GM10847 (cell line): ENCODE measurements around the gene SH2D3A.
A peak's percentile ranks its signal among the peaks of the same experiment; 100 is the strongest.

Source experiments
- POLR2A ChIP-seq: IDR thresholded peaks from 2 replicates; pipeline ENCODE4 v1.6.1; 2011; ENCODE audit not compliant: insufficient read length; ENCODE audit errors: extremely low read depth

SH2D3A gene

DNA sequence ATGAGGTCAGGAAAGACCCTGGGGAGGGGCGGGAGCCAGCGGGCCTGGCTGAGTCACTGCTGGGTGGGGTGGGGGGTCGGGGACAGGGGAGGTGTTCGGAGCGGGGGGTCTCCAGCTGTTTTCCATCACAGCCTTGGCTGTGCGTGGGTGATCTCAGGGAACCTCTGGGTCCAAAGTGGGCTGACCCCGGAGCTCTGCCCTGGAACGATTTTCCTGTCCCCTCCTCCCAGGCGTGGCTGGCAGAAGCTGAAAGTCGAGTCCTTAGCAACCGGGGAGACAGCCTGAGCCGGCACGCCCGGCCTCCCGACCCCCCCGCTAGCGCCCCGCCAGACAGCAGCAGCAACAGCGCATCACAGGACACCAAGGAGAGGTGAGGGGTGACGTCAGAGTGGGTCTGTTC lies 17.2 kb downstream of the SH2D3A start:
- no peak for TF ChIP-seq POLR2A

DNA sequence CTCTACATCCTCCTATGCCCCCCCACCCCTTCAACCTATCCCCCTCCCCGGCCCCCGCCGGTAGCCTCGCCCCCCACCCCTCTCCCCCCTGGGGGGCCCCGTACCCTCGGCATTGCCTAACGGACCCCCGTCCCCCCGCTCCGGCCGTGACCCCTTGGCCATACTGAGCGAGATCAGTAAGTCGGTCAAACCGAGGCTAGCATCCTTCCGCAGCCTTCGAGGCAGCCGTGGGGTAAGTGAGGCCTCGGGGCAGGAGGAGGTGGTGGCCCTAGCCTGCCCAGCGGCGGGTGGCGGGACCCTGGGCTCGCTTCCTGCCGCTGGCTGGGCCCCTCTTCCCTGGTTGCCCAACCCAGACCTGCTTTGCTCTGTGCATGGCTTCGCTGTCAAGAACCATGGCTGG lies 21.3 kb downstream of the SH2D3A start:
- no peak for TF ChIP-seq POLR2A

DNA sequence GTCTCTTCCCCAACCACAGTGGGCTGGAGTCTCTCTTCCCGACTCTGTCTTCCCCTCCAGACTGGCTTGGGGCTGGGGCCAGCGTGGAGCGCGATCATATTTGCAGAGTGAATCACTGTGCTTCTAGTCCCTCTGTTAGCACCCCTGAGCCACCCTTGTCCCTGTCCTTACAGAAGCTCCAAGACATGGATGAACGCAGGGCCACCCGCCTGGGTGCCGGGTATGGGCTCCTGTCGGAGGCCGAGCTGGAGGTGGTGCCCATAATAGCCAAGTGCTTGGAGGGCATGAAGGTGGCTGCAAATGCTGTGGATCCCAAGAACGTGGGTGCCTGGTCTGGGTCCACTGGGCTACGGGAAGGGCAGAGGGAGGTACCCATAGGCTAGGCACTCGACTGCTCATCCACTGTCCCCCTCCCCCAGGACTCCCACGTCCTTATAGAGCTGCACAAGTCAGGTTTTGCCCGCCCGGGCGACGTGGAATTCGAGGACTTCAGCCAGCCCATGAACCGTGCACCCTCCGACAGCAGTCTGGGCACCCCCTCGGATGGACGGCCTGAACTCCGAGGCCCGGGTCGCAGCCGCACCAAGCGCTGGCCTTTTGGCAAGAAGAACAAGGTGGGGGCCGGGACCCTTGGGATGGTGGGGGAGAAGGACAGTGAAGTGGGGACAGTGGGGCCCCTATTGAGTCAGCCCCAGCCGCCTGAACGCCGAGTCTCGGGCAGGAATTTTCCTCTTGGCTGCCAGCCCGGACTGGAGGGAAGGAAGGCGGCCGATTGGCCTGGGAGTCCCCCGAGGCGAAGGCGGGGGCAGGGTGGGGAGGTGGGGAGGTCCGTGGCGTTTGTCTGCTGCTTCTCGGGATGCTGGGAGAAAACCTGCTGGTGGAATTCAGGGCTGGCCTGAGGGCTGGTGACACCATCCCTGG lies 22.6 kb downstream of the SH2D3A start:
- no peak for TF ChIP-seq POLR2A

DNA sequence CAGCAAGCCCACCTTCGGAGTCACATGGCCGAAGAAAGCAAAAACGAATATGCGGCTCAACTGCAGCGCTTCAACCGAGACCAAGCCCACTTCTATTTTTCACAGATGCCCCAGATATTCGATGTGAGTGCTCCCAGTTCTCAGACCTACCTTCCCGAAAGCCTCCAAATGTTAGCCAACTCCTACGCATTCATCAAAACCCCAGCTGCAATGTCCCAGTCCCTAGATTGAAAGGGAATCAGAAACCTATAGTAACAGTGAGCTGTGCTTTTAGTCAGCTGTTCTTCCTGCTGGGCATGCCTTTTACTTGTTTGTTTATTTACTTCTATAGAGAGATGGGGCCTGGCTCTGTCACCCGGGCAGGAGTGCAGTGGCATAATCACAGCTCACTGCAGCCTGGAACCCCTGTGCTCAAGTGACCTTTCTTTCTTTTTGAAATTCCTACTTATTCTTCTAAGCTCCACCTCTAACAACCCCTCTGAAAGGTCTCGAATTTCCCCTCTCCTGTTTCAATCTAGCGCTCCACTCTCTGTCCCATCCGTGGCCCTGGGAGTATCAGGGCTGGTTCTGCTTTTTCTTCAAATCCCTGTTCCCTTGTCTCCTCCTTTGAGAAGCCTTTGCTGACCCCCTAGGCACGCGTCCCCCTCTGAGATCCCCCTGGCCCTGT lies 23.4 kb downstream of the SH2D3A start:
- TF ChIP-seq POLR2A = no peak

DNA sequence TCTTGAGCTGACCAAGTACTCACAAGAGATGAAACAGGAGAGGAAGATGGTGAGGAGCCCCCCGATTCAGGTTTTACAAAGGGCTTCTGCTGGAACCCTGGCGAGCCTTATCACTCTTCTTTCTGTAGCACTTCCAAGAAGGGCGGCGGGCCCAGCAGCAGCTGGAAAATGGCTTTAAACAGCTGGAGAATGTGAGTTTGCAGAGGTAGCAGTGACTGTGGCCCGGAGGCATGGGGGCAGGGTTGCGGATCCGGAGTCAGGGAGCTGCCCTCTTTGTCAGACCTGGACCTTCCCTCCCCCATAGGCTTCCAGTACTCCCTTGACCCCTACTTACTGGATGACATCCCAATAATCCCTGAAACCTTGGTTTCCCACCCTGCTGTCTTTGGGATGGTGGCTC lies 24.2 kb downstream of the SH2D3A start:
- no peak for TF ChIP-seq POLR2A

DNA sequence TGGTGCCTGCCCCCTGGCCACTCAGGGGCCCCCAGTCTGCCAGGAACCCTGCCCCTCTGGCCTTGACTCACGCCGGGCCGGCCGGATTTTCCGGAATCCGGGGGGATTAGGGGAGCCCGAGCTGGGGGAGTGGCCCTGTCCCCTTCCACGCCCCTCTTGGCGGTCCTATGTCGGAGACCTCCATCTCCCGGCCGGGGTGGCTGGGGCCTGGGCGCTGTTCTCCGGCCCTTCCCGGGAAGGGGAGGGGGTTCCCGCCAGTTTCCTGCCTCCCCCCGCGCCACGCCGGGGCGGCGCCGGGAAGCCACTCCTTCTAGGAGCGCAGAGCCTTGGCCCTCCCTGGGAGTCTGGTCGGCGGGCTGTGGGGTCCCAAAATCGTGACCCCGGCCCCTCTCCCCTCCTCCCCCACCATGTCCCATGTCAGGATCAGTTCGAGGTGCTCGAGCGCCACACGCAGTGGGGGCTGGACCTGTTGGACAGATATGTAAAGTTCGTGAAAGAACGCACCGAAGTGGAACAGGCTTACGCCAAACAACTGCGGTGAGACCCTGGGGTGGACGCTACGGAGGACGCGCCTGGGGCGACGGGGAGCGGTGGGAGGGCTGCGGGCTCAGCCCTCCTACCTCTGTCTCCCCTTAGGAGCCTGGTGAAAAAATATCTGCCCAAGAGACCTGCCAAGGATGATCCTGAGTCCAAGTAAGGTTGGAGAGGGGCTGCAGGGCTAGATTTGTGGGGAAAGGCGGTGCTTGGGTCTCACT lies 26.5 kb downstream of the SH2D3A start:
- no peak for TF ChIP-seq POLR2A

DNA sequence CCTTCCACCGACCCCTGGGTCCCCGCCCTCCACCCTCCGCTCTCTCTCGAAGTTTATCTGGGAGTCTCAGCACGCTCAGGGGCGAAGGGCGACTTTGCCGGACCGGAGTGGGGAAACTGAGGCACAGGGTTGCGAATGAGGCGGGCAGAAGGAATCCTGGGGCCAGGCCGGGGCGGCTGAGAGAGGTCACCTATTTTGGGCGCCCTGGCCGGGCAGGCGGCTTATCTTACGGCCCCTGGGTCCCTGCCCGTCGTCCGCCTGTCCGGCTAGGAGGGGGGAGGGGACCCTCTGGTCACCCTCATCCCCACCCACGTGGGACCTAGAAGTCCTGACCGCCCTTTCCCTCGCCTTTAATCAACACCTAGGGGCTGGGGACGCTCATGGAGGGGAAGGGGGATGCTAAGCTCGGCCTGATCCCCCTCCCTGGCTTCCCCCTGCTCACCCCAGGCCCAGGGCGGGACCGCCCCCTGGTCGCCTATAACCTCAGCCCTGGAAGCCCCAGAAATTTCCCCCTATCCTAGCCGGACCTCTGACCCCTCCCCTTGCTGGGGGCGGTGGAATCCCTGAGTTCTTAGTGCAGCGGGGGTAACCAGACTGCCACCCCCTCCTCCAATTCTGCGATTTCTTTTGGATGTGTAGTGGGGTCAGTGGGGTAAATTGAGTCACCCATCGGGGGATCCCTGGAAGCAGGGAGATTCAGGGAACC lies 27.2 kb downstream of the SH2D3A start:
- TF ChIP-seq POLR2A = no peak

DNA sequence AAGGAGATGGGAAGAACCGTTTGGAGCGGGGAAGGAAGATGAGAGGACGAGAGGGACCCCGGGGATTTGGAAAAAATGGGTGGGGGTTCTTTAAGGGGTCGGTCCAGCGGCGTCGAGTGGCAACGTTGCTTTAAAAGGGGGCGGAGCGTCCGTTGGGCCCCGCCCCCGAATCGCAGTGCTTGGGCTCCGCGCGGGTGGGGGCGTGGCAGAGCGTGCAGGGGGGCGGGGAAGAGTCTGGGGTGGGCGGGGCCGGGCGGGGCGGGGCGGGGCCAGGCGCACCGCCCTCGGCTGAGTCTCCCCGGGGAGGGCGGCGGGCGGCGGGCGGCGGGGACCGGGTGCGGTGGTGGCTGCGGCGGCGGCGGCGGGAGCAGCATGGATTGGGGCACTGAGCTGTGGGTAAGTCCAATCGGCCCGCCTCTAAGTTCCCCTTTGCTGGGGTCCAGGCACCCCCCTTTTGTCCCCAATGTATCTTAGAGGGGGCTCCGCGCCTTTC lies 27.8 kb downstream of the SH2D3A start, which contains the start of gene TRIP10:
TRIP10 (plus strand) TSS at position 291 of the 493 bp plus-strand sequence; CDS start at position 373, 82 bp downstream.
- TF ChIP-seq POLR2A = no peak

DNA sequence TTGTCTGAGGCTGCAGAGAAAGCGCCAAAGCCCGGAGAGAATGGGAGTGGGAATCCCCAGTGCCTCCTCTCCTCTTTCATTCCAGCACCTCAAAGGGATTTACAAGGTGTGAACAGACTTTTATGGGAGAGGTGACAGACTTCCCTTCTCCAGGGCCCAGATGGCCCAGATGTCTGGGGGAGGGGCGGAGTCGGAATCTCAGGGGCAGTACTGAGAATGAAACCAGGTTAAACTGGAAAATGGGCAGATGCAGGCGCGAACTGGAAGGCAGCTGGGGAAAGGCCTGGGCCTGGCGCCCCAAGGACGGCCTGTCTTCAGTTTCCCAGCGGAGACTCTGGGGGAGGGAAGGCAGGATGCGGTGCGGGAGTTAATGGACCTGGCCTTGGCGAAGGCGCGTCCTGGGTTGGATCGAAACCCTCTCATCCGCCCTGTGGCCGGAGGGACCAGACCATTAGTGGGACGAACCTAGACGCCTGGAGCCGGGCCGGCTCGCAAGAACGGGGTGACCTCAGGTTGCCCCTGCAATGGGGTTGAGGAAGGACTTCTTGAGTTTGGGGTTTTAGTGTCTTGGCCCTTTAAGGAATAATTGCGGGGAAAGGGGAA lies 28.3 kb downstream of the SH2D3A start:
- TF ChIP-seq POLR2A = no peak

DNA sequence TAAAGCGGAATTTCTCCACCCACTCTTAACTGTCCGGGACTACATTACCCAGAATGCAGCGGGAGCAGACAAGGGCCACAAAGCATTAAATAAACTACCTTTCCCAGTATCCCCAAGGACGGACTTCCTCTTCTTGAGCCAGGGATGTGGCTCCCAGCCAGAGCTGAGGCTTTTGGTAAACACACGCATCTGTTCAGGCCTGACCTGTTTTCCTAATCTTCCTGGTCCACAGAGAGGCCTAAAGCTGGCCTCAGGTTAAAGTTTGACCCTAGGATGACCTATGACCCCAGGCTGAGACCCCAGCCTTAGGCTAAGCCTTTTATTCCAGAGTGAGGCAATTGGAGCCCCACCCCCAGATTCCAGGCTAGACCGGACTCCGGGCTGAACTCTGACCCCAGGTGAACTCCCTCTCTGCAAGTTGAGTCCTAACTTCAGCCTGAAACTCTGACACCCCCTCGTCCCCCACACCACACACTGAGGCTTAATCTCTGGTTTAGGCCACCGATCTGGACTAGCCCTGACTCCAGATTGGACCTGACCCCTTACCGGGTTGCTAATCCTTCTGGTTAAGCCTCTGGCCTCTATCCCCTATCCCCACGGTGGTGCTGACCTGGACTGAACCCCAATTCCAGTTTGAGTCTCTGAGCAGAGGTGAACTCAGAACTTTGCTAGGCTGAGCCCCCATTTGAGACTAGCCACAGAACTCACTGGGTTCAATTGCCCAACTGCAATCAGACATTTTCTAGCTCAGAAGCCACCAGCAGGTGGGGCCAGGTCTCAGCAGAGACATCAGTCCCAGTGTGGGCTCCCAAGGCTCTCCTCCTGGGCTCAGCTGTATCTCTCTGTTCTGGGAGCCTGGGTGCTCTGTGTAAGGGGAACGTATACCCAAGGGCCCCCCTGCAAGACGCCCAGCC lies 29.1 kb downstream of the SH2D3A start:
- TF ChIP-seq POLR2A = no peak

DNA sequence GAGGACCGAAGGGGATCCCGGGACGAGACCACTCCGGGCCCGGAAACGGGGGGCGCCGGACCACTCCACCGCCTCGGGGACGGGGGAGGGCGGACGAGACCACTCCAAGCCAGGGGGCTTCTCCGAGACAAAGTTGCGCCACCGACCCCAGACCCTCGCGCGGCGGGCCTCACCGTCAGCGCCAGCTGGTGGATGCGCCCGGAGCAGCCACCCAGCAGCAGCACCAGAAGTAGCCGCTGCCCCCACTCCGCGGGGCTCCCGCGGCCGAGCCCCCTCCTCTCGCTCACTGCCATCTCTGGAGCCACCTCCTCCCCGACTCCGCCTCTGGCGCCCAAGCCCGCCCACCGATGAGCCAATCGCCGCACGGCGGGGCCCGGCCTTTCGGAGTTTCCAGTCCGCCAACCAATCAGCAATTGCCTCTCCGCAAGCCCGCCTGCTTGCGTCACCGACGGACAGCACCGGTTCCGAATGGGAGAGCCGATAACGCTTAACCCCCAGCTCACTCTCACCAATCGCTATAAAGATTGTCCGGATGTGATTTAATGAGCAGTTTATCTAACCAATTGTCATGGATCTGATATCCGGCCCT lies 29.9 kb downstream of the SH2D3A start, which contains the start of gene GPR108:
GPR108 (minus strand) TSS at position 297 of the 589 bp plus-strand sequence; CDS start at position 293, 4 bp downstream.
- peak; percentile 29 for TF ChIP-seq POLR2A

DNA sequence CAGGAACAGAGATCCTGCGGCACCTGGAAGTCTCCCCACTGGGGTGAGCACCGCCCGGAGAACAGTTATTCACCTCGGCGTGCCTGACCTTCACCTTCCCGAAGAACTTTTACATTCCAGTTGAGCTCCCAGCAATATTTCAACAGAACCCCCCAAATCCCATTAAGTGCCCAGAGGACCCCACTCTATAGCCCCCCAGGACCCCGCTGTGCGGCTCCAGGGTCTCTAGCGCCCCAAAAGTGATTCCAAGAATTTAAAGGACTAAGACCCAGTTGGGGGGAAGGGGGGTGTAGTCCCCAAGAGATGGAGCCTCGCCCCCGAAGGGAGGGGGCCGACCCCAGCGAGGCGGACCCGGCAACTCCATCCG lies 30.3 kb downstream of the SH2D3A start:
- no peak for TF ChIP-seq POLR2A

DNA sequence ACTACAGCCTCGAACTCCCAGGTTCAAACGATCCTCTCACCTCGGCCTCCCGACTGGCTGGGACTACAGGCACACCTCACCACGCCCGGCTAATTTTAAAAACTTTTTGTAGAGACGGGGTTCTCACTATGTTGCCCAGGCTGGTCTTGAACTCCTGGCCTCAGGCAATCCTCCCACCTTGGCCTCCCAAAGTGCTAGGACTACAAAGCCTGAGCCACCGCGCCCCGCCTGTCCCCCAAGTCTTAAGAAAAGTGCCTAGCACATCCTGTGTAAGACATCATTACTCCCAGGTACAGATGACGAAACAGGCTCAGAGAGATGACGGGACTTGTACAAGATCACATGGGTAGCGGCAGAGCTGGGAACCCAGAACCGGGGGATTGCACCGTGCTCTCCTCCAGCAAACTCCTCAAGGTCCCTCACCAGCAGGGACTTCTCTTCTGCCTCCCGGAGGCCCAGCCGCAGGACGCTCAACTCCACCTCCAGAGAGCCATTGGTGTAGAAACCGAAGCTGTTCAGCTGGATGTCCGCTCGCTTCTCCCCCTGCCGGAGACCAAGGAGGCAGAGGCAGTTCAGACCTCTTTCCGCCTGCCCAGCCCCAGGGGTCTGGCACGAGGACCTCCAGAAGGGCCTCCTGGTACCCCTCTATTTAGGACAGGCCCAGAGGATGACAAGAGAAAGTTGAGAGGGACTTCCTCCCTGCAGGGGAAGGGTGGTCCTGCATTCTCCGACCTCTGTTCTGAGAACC lies 30.9 kb downstream of the SH2D3A start:
- TF ChIP-seq POLR2A = peak; percentile 16
